ENCODE measurements around the gene CTDP1.

The CTDP1 gene

GRCh38 chr18:79720359-79720733 lies 40.7 kb downstream of the CTDP1 start:
- no peak for TF ChIP-seq CTCF (IDR thresholded peaks at IDR 0.05; ENCODE audit: low read depth, low read length)
- no peak overlapping the region for H3K4me3 ChIP-seq (ENCODE audit: low read depth, low read length)

- TF ChIP-seq CTCF (IDR thresholded peaks at IDR 0.05; ENCODE audit: low read depth, low read length) = no peak
- H3K4me3 ChIP-seq (ENCODE audit: low read depth, low read length) = no peak overlapping the region
Measured at GRCh38 chr18:79723036-79723435, 43.4 kb downstream of the CTDP1 start.

DNA sequence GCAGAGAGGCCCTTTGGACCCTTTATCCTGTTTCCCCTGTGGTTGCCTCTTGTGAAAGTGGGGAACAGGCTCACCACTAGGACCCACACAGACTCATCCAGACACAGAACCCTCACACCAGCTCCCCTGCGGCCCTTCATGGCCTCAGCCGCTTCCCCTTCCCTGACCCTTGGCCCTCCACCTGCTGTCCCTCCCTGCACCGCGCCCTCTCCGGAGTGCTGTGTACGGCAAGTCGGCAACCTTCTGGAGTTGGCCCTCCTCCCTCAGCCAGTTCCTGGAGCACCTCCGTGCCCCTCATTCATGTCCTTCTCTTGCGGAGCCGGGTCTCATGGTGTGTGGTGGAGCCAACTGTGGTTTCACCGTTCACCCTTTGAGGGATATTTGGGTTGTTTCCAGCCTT lies 44.0 kb downstream of the CTDP1 start:
- H3K4me3 ChIP-seq (ENCODE audit: low read depth, low read length) = no peak overlapping the region
- TF ChIP-seq CTCF (IDR thresholded peaks at IDR 0.05; ENCODE audit: low read depth, low read length) = no peak

- no peak for TF ChIP-seq CTCF (IDR thresholded peaks at IDR 0.05; ENCODE audit: low read depth, low read length)
Measured at GRCh38 chr18:79724299-79725080, 44.9 kb downstream of the CTDP1 start.

DNA sequence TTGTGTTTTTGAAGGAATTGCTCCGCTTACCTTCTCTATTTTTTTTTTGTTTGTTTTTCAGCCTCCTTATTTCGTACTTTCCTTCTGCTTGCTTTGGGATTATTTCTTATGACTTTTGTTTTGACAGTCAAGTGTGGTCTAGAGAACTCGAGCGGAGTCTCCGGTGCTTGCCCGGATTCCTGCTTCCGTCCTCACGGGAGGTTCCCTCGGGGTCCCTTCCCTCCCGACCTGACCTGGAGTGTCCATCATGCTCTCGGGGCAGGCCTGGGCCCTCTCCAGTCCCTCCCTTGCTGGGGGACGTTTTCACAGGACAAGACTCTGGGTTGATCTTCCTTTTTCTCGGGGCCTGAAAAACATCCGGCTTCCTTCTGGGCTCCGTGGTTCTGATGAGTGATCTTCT lies 45.9 kb downstream of the CTDP1 start:
- no peak overlapping the region for H3K4me3 ChIP-seq (ENCODE audit: low read depth, low read length)
- TF ChIP-seq CTCF (IDR thresholded peaks at IDR 0.05; ENCODE audit: low read depth, low read length) = no peak

More at GRCh38 chr18:79724299-79725080, 44.9 kb downstream of the CTDP1 start:
- H3K4me3 ChIP-seq (ENCODE audit: low read depth, low read length) = no peak overlapping the region

DNA sequence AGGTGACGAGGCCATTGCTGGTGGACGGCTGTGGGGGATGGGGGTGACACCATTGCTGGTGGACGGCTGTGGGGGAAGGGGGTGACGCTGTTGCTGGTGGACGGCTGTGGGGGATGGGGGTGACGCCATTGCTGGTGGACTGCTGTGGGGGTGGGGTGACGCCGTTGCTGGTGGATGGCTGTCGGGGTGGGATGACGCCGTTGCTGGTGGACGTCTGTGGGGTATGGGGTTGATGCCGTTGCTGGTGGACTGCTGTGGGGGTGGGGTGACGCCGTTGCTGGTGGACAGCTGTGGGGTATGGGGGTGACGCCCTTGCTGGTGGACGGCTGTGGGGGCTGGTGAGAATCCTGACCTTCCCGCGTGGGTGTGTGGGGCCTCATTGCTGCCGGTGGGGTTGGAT lies 47.1 kb downstream of the CTDP1 start:
- no peak for TF ChIP-seq CTCF (IDR thresholded peaks at IDR 0.05; ENCODE audit: low read depth, low read length)
- H3K4me3 ChIP-seq (ENCODE audit: low read depth, low read length) = no peak overlapping the region

- H3K4me3 ChIP-seq (ENCODE audit: low read depth, low read length) = no peak overlapping the region
Measured at GRCh38 chr18:79727211-79727610, 47.6 kb downstream of the CTDP1 start.

More at GRCh38 chr18:79727211-79727610, 47.6 kb downstream of the CTDP1 start:
- TF ChIP-seq CTCF (IDR thresholded peaks at IDR 0.05; ENCODE audit: low read depth, low read length) = no peak
